Endodermal cell (in vitro differentiated cells): ENCODE measurements around the gene HLA-DPA1. TPM values are rescaled to one million over a fixed set of nuclear protein-coding genes. Genes with fewer than 3 reads are reported as not detected.

Source experiments
- DNase-seq: peaks from one replicate; pipeline ENCODE4 v3.0.0-alpha.2; 2017
- H3K27ac ChIP-seq: 2 replicates; pipeline ENCODE4 v1.5.1; 2013; ENCODE audit warnings: mild to moderate bottlenecking, low read depth, low read length, moderate library complexity
- H3K27me3 ChIP-seq: 2 replicates; pipeline ENCODE4 v1.6.1; 2013; ENCODE audit warnings: mild to moderate bottlenecking, low read length, moderate library complexity; ENCODE audit not compliant: insufficient read depth, control insufficient read depth, poor library complexity, severe bottlenecking
- H3K36me3 ChIP-seq: 2 replicates; pipeline ENCODE4 v1.7.0; 2013; ENCODE audit warnings: mild to moderate bottlenecking, low read length, moderate library complexity; ENCODE audit not compliant: control insufficient read depth, insufficient read depth
- H3K4me1 ChIP-seq: one replicate; pipeline ENCODE4 v1.7.0; 2013; ENCODE audit warnings: low read length; ENCODE audit not compliant: control insufficient read depth, insufficient read depth
- H3K4me3 ChIP-seq: 2 replicates; pipeline ENCODE4 v1.5.1; 2013; ENCODE audit warnings: mild to moderate bottlenecking, low read length, moderate library complexity
- H3K9ac ChIP-seq: 2 replicates; pipeline ENCODE4 v1.6.1; 2013; ENCODE audit warnings: mild to moderate bottlenecking, low read length, moderate library complexity; ENCODE audit not compliant: poor library complexity, severe bottlenecking; ENCODE audit errors: extremely low read depth
- H3K9me3 ChIP-seq: 2 replicates; pipeline ENCODE4 v1.6.1; 2013; ENCODE audit warnings: mild to moderate bottlenecking, low read length, moderate library complexity; ENCODE audit not compliant: control insufficient read depth
- H3K27ac Mint-ChIP-seq: 2 replicates; pipeline ENCODE4 v1.8.0; 2020; ENCODE audit warnings: mixed read lengths
- H3K27me3 Mint-ChIP-seq: 2 replicates; pipeline ENCODE4 v1.8.0; 2021; ENCODE audit warnings: mild to moderate bottlenecking, mixed read lengths; ENCODE audit not compliant: insufficient read depth
- H3K36me3 Mint-ChIP-seq: 2 replicates; pipeline ENCODE4 v1.8.0; 2020; ENCODE audit warnings: low read depth, mixed read lengths
- H3K4me1 Mint-ChIP-seq: 2 replicates; pipeline ENCODE4 v1.8.0; 2020; ENCODE audit warnings: mixed read lengths
- H3K4me3 Mint-ChIP-seq: 2 replicates; pipeline ENCODE4 v1.8.0; 2020; ENCODE audit warnings: mild to moderate bottlenecking, moderate library complexity, mixed read lengths
- H3K9me3 Mint-ChIP-seq: 2 replicates; pipeline ENCODE4 v1.8.0; 2020; ENCODE audit warnings: mild to moderate bottlenecking, mixed read lengths
- WGBS, 2 experiments: methylation state at CpG; one replicate each; pipeline versions ENCODE4 v1.1.5 to v1.1.7; 2013; ENCODE audit warnings: missing lambda C conversion rate in 2 of 2, mixed read lengths in 1 of 2; ENCODE audit not compliant: insufficient coverage in 1 of 2, insufficient read length in 1 of 2; 5-methylcytosine and 5-hydroxymethylcytosine counted together
- total RNA-seq, 2 donors: library from RNA; stranded (reverse); fragmentation: NEBNext Ultra II Directional in 1 of 2; extraction: Animal tissue kit (Norgen Biotek cat#: 25700) in 1 of 2; gene quantifications; 2 replicates in 1 of 2; 3 replicates in 1 of 2; pipeline ENCODE4 v1.2.1, GENCODE V29; 2021
- TF ChIP-seq, protein P1 (sequence below): fragments of 200-600 bp; sonication (generic); conservative IDR thresholded peaks from 2 replicates; pipeline ENCODE4 v1.5.0; 2021; ENCODE audit warnings: antibody characterized with exemption, mild to moderate bottlenecking

HLA-DPA1 gene
- total RNA-seq, 2 donors from 2014 or later, result 1.7 to 1.9 TPM

DNA sequence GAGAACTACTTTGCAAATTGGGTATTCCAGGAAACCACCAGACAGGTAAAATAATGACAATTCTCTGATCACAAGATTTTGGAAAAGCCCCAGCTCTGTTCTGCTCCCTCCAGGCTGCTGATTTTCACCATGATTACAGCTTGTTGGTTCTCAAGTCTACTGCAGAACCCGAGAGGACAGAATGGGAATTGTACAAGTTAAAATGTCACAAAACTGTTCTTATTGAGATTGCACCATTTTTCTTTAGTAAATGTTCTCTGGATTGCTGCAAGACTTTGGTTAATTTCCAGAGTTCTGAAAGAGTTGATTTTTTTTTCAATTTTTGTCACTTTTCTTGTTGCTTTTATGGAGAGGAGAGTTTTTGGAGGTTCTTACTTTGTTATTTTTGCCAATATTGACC is 36.9 kb downstream of the HLA-DPA1 start:
- no peak overlapping the region for H3K27ac Mint-ChIP-seq
- 82 to 89% methylated on average over 1 of the region's 1 CpG for WGBS, 2 experiments
- H3K27me3 ChIP-seq, result peaks cover 5% of the 10 kb centered on the region
- H3K9me3 Mint-ChIP-seq, result no peaks in the 10 kb centered on the region
- H3K4me1 ChIP-seq, result no peaks in the 10 kb centered on the region
- peaks cover 25% of the 10 kb centered on the region for H3K27me3 Mint-ChIP-seq
- TF ChIP-seq, protein P1, sequence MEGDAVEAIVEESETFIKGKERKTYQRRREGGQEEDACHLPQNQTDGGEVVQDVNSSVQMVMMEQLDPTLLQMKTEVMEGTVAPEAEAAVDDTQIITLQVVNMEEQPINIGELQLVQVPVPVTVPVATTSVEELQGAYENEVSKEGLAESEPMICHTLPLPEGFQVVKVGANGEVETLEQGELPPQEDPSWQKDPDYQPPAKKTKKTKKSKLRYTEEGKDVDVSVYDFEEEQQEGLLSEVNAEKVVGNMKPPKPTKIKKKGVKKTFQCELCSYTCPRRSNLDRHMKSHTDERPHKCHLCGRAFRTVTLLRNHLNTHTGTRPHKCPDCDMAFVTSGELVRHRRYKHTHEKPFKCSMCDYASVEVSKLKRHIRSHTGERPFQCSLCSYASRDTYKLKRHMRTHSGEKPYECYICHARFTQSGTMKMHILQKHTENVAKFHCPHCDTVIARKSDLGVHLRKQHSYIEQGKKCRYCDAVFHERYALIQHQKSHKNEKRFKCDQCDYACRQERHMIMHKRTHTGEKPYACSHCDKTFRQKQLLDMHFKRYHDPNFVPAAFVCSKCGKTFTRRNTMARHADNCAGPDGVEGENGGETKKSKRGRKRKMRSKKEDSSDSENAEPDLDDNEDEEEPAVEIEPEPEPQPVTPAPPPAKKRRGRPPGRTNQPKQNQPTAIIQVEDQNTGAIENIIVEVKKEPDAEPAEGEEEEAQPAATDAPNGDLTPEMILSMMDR, result peak; percentile 11
- no peaks in the 10 kb centered on the region for H3K36me3 ChIP-seq
- H3K4me3 ChIP-seq, result no peak overlapping the region
- H3K36me3 Mint-ChIP-seq, result no peaks in the 10 kb centered on the region
- H3K27ac ChIP-seq, result no peak overlapping the region
- H3K4me3 Mint-ChIP-seq, result no peak overlapping the region
- H3K4me1 Mint-ChIP-seq, result no peaks in the 10 kb centered on the region
- H3K9ac ChIP-seq, result no peak overlapping the region
- DNase-seq, result no peak
- peaks cover 9% of the 10 kb centered on the region for H3K9me3 ChIP-seq

DNA sequence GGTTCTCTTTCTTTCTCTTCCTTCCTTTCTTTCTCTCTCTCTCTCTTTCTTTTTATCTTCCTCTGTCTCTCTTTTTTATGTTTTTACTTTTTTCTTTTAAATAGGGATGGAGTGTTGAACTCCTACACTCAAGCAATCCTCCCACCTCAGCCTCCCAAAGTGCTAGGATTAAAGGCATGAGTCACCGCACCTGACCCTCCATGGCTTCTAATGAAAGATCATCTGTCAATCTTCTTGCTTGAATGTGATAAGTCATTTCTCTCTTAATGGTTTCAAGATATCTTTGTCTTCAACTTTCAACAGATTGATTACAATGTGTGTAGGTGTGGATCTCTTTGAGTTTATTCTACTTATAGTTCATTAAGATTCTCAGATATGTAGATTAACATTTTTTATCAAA is 38.9 kb downstream of the HLA-DPA1 start:
- WGBS, 2 experiments, result 89 to 100% methylated on average over 1 of the region's 1 CpG
- Histone ChIP-seq H3K27me3 (no peaks in the 10 kb centered on the region), H3K9ac (no peak overlapping the region), H3K4me3 (no peak overlapping the region), H3K9me3 (peaks cover 9% of the 10 kb centered on the region), H3K4me1 (no peaks in the 10 kb centered on the region), H3K36me3 (no peaks in the 10 kb centered on the region), H3K27ac (no peak overlapping the region)
- TF ChIP-seq, protein P1, result no peak
- no peaks in the 10 kb centered on the region for H3K4me1 Mint-ChIP-seq
- no peak overlapping the region for H3K4me3 Mint-ChIP-seq
- no peak for DNase-seq
- H3K36me3 Mint-ChIP-seq, result no peaks in the 10 kb centered on the region
- peaks cover 23% of the 10 kb centered on the region for H3K27me3 Mint-ChIP-seq
- no peak overlapping the region for H3K27ac Mint-ChIP-seq
- H3K9me3 Mint-ChIP-seq, result no peaks in the 10 kb centered on the region

DNA sequence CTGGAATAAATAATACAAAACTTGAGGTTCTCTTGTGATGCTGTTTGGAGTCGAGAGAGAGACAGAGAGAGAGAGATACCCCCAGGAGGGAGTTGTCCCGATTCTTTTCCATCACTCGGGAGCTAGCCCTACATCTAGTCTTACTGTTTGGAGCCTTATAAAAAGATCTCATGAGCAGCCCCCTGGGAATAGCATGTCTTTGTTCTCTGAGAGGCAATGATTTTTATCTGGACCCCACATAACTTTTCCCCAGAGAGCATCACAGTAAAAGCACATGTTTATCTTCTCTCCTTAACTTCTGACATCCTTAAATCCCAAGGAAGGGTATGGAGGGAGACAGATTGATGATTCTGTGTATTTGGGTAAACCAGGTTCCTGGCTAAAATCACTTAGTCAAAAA is 43.2 kb downstream of the HLA-DPA1 start:
- no peaks in the 10 kb centered on the region for H3K36me3 Mint-ChIP-seq
- no peak overlapping the region for H3K27ac Mint-ChIP-seq
- Histone ChIP-seq H3K4me3 (no peak overlapping the region), H3K9me3 (peaks cover 9% of the 10 kb centered on the region), H3K4me1 (no peaks in the 10 kb centered on the region), H3K27me3 (peaks cover 23% of the 10 kb centered on the region), H3K36me3 (no peaks in the 10 kb centered on the region), H3K27ac (no peak overlapping the region), H3K9ac (no peak overlapping the region)
- no peak overlapping the region for H3K4me3 Mint-ChIP-seq
- H3K9me3 Mint-ChIP-seq, result no peaks in the 10 kb centered on the region
- no peaks in the 10 kb centered on the region for H3K4me1 Mint-ChIP-seq
- 61 to 62% methylated on average over 3 of the region's 3 CpGs for WGBS, 2 experiments
- peaks cover 31% of the 10 kb centered on the region for H3K27me3 Mint-ChIP-seq
- DNase-seq, result no peak
- TF ChIP-seq, protein P1, result no peak
